CD4-positive, alpha-beta memory T cell (primary cell): ENCODE measurements around the gene MRPL28. TPM values are rescaled to one million over a fixed set of nuclear protein-coding genes. Genes with fewer than 3 reads are reported as not detected.
"Not testable (repeated sequence)": the region's sequence is repeated elsewhere in the genome, so short reads cannot be mapped to it uniquely, and the experiment has no call there.

ENCODE experiments used
- CTCF ChIA-PET: fragments of 350-600 bp; sonication (Branson Sonifier 250); formaldehyde crosslinking; loops from one replicate; lab custom pipeline; 2021; ENCODE audit warnings: inconsistent platforms; ENCODE audit not compliant: partially characterized antibody; lab: Charles Lee
- POLR2A ChIA-PET: fragments of 350-600 bp; sonication (Branson Sonifier 250); formaldehyde crosslinking; loops from one replicate; lab custom pipeline; 2021; ENCODE audit not compliant: partially characterized antibody; lab: Charles Lee
- DNase-seq, 5 donors: peaks; one replicate each; pipeline versions ENCODE4 v3.0.0 to v3.0.0-alpha.2; 2020 to 2022; ENCODE audit warnings: mixed read lengths in 1 of 5
- H3K27ac ChIP-seq: one replicate; pipeline ENCODE4 v1.7.0; 2013; ENCODE audit warnings: low read depth, low read length
- H3K27me3 ChIP-seq: 2 replicates; pipeline ENCODE4 v1.7.0; 2013; ENCODE audit warnings: mild to moderate bottlenecking, low read length, moderate library complexity; ENCODE audit not compliant: insufficient read depth
- H3K36me3 ChIP-seq: 2 replicates; pipeline ENCODE4 v1.7.0; 2013; ENCODE audit warnings: mild to moderate bottlenecking, low read length, moderate library complexity; ENCODE audit not compliant: insufficient read depth
- H3K4me1 ChIP-seq: 2 replicates; pipeline ENCODE4 v1.7.0; 2013; ENCODE audit warnings: mild to moderate bottlenecking, low read length, moderate library complexity; ENCODE audit not compliant: insufficient read depth
- H3K4me3 ChIP-seq, 2 donors: one replicate each; pipeline ENCODE4 v1.7.0; 2013; ENCODE audit warnings: low read length in 2 of 2, mild to moderate bottlenecking in 1 of 2
- H3K9me3 ChIP-seq, 2 donors: one replicate each; pipeline ENCODE4 v1.7.0; 2013; ENCODE audit warnings: low read length in 2 of 2, control low read depth in 1 of 2; ENCODE audit not compliant: control insufficient read depth in 1 of 2
- H3K27ac Mint-ChIP-seq, 7 donors: one replicate each; pipeline ENCODE4 v1.8.0; 2020 to 2021; ENCODE audit warnings: mixed read lengths in 7 of 7, mild to moderate bottlenecking in 6 of 7, inconsistent platforms in 3 of 7, moderate library complexity in 3 of 7
- H3K27me3 Mint-ChIP-seq, 2 donors: one replicate each; pipeline ENCODE4 v1.8.0; 2020 to 2021; ENCODE audit warnings: mixed read lengths in 2 of 2
- H3K36me3 Mint-ChIP-seq, 2 donors: one replicate each; pipeline ENCODE4 v1.8.0; 2020 to 2021; ENCODE audit warnings: mixed read lengths in 2 of 2, inconsistent platforms in 1 of 2, mild to moderate bottlenecking in 1 of 2
- H3K4me1 Mint-ChIP-seq, 4 donors: one replicate each; pipeline ENCODE4 v1.8.0; 2020 to 2021; ENCODE audit warnings: mixed read lengths in 4 of 4, mild to moderate bottlenecking in 1 of 4
- H3K4me3 Mint-ChIP-seq, 8 donors: one replicate each; pipeline ENCODE4 v1.8.0; 2020 to 2021; ENCODE audit warnings: mixed read lengths in 8 of 8, mild to moderate bottlenecking in 7 of 8, moderate library complexity in 6 of 8, inconsistent platforms in 3 of 8
- H3K9me3 Mint-ChIP-seq, 8 donors: one replicate each; pipeline ENCODE4 v1.8.0; 2020 to 2021; ENCODE audit warnings: mixed read lengths in 8 of 8, mild to moderate bottlenecking in 5 of 8, inconsistent platforms in 3 of 8, moderate library complexity in 1 of 8
- intact Hi-C: fragments of 100-400 bp; cut with micrococcal nuclease; formaldehyde crosslinking; loops from one replicate; pipeline ENCODE4 v1.15.1; 2023
- polyA plus RNA-seq, 2 donors: library from polyadenylated mRNA; unstranded; fragments of 300-500 nt; fragmentation: Illumina TruSeq; gene quantifications; one replicate each; pipeline ENCODE4 v1.2.3, GENCODE V29; 2021
- total RNA-seq, 2 experiments: library from RNA; stranded (reverse); gene quantifications; one replicate each; pipeline ENCODE4 v1.2.3, GENCODE V29; 2021

The MRPL28 gene
- total and polyA plus RNA-seq, 4 experiments from 2014 or later = 27.9 to 59.2 (median 43.9) TPM

GRCh38 chr16:378821-379182, 8.5 kb upstream of the MRPL28 start:
- peaks cover 35% of the 10 kb centered on the region for H3K4me1 ChIP-seq
- H3K4me3 ChIP-seq = no peak overlapping the region
- peaks cover 14% of the 10 kb centered on the region for H3K36me3 ChIP-seq
- POLR2A ChIA-PET = no interaction called here
- Mint-ChIP-seq H3K9me3 (peaks cover 0 to 1% (median 0%) of the 10 kb centered on the region in 8 donors), H3K4me1 (peaks cover 10 to 31% (median 20%) of the 10 kb centered on the region in 4 donors), H3K27me3 (no peaks in the 10 kb centered on the region), H3K36me3 (peaks cover 0 to 8% of the 10 kb centered on the region in 2 donors), H3K4me3 (peak overlapping the region in 1 of 8 donors; percentile 35), H3K27ac (peak overlapping the region in 2 of 7 donors; percentile 35 to 55)
- no peak for DNase-seq
- H3K27me3 ChIP-seq = no peaks in the 10 kb centered on the region
- H3K9me3 ChIP-seq = no peaks in the 10 kb centered on the region
- H3K27ac ChIP-seq = no peak overlapping the region
- intact Hi-C loops = loop anchor here (10.0 kb wide), 1 partner anchor 206 kb away; no protein-coding TSS in a partner anchor
- CTCF ChIA-PET = no interaction called here

GRCh38 chr16:378113-378820, 7.9 kb upstream of the MRPL28 start:
- H3K4me3 Mint-ChIP-seq, POLR2A ChIA-PET, H3K27me3 ChIP-seq, H3K9me3 Mint-ChIP-seq, H3K27ac ChIP-seq, DNase-seq, H3K9me3 ChIP-seq, H3K4me3 ChIP-seq, CTCF ChIA-PET, H3K27me3 Mint-ChIP-seq: not testable (repeated sequence)
- H3K36me3 Mint-ChIP-seq = peaks cover 0 to 12% of the 10 kb centered on the region in 2 donors
- Histone ChIP-seq H3K4me1 (peaks cover 30% of the 10 kb centered on the region), H3K36me3 (peaks cover 15% of the 10 kb centered on the region)
- intact Hi-C loops = loop anchor here (10.0 kb wide), 1 partner anchor 207 kb away; no protein-coding TSS in a partner anchor
- peaks cover 7 to 26% (median 16%) of the 10 kb centered on the region in 4 donors for H3K4me1 Mint-ChIP-seq
- H3K27ac Mint-ChIP-seq = peak overlapping the region in 3 of 7 donors; percentile 22 to 55 (median 37)

DNA sequence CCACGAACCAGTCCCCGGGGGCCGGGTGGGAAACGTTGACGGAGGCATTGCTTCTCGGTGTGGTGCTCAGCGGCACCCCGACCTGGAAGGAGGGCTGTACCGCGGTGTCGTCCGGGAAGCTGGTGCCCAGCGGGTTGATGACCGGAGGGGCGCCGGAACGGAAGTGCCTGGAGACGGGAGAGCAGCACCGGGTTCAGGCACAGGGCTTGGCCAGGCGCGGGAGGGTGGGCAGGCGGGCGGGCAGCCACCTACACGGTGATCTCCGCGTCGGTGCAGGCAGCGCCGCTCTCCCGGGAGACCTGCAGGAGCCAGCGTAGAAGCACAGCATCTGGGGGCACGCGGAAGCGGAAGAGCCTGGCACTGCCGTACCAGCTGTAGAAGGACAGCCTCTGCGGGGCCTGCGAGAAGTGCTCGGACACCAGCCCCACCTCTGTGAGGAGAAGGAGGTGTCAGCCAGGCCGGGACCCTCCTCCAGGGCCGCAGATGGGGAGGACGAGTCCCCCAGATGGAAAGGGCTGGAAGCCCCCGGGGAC, 7.1 kb upstream of the MRPL28 start:
- Mint-ChIP-seq H3K27me3 (no peaks in the 10 kb centered on the region), H3K4me1 (peaks cover 2 to 18% (median 10%) of the 10 kb centered on the region in 4 donors), H3K4me3 (no peak overlapping the region), H3K27ac (no peak overlapping the region), H3K36me3 (peaks cover 0 to 11% of the 10 kb centered on the region in 2 donors), H3K9me3 (no peaks in the 10 kb centered on the region)
- H3K36me3 ChIP-seq = peaks cover 21% of the 10 kb centered on the region
- ChIA-PET CTCF (no interaction called here), POLR2A (no interaction called here)
- no peak overlapping the region for H3K4me3 ChIP-seq
- H3K27me3 ChIP-seq = no peaks in the 10 kb centered on the region
- H3K4me1 ChIP-seq = peaks cover 24% of the 10 kb centered on the region
- H3K27ac ChIP-seq = no peak overlapping the region
- intact Hi-C loops = loop anchor here (10.0 kb wide), 1 partner anchor 207 kb away; no protein-coding TSS in a partner anchor
- no peaks in the 10 kb centered on the region for H3K9me3 ChIP-seq
- no peak for DNase-seq

GRCh38 chr16:376817-377418, 6.6 kb upstream of the MRPL28 start:
- Mint-ChIP-seq H3K27ac (peak overlapping the region in 1 of 7 donors; percentile 72), H3K4me1 (peaks cover 1 to 17% (median 10%) of the 10 kb centered on the region in 4 donors), H3K27me3 (no peaks in the 10 kb centered on the region), H3K4me3 (peak overlapping the region in 1 of 8 donors; percentile 66), H3K36me3 (peaks cover 0 to 16% of the 10 kb centered on the region in 2 donors), H3K9me3 (no peaks in the 10 kb centered on the region)
- Histone ChIP-seq H3K27ac (no peak overlapping the region), H3K4me3 (no peak overlapping the region), H3K27me3 (no peaks in the 10 kb centered on the region), H3K4me1 (peaks cover 24% of the 10 kb centered on the region), H3K36me3 (peaks cover 21% of the 10 kb centered on the region), H3K9me3 (no peaks in the 10 kb centered on the region)
- POLR2A ChIA-PET = no interaction called here
- intact Hi-C loops = loop anchor here (10.0 kb wide), 1 partner anchor 208 kb away; no protein-coding TSS in a partner anchor
- DNase-seq = no peak
- CTCF ChIA-PET = no interaction called here

DNA sequence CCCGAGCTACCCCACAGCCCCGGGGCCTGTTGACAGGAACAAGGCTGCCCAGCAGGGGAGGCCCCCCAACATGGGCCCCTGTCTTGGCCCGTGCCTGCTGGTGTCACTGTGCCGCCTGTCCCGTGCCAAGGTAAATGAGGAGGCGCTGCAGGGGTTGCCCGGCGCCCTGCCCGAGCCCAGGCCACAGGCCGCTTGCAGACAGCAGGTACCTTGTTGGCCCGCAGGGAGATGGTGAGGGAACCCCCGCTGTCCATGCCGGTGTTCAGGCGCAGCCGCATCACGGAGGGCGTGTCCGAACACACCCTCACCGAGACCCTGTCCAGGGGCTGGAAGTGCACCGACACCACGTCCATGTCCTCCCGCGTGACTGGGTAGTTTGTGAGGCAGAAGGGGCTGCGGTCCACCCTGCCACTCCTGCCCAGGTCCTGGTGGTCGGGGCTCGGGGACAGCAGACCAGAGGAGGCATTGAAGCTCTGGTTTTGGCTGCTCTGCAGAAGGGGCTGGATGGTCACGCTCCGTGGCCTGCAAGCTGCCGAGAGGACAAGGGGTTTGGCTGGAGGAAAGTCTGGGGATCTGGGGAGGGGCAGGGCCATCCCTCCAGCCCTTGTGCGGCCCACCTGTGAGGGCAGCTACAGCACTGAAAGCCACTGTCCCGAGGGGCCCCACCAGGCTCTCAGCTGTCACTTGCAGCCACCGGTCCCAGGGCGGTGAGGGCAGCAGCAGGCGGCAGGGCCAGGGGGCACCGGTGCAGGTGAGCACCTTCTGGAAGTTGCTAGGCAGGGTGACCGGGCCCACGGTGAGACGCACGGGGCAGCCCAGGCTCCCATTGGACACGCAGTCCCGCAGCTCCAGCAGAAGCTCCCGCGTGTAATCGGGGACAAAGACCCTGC, 5.8 kb upstream of the MRPL28 start:
- H3K4me1 Mint-ChIP-seq = peaks cover 1 to 20% (median 12%) of the 10 kb centered on the region in 4 donors
- POLR2A ChIA-PET = no interaction called here
- no peak overlapping the region for H3K4me3 Mint-ChIP-seq
- CTCF ChIA-PET = interaction anchor here (0.7 kb wide), 1 partner anchor 41 kb away, joined by 3 read pairs; no protein-coding TSS in a partner anchor
- no peak overlapping the region for H3K27ac Mint-ChIP-seq
- no peak for DNase-seq
- H3K27me3 Mint-ChIP-seq = no peaks in the 10 kb centered on the region
- intact Hi-C loops = loop anchor here (10.0 kb wide), 1 partner anchor 209 kb away; no protein-coding TSS in a partner anchor
- Histone ChIP-seq H3K27me3 (no peaks in the 10 kb centered on the region), H3K27ac (no peak overlapping the region), H3K4me3 (no peak overlapping the region), H3K4me1 (peaks cover 31% of the 10 kb centered on the region), H3K36me3 (peaks cover 21% of the 10 kb centered on the region), H3K9me3 (no peaks in the 10 kb centered on the region)
- peaks cover 0 to 17% of the 10 kb centered on the region in 2 donors for H3K36me3 Mint-ChIP-seq
- no peaks in the 10 kb centered on the region for H3K9me3 Mint-ChIP-seq

DNA sequence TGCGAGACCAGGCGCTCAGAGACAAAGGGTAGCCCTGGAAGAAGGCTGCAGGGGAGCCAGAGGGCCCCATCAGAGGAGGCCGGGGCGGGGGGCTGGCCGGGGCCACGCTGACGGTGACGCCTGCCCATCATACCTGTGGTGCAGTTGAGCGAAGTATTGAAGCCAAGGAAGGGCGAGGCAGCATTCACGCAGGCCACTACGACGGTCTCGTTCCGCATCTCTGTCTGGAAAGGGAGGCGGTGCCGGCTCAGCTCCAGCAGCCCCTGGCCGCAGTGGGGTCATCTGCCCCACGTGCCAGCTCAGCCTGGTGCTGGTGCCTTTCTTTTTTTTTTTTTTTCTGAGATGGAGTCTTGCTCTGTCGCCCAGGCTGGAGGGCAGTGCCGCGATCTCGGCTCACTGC, 4.9 kb upstream of the MRPL28 start:
- Histone ChIP-seq H3K27ac (no peak overlapping the region), H3K4me1 (peaks cover 31% of the 10 kb centered on the region), H3K27me3 (no peaks in the 10 kb centered on the region), H3K36me3 (peaks cover 21% of the 10 kb centered on the region), H3K4me3 (no peak overlapping the region), H3K9me3 (no peaks in the 10 kb centered on the region)
- peaks cover 0 to 19% of the 10 kb centered on the region in 2 donors for H3K36me3 Mint-ChIP-seq
- H3K9me3 Mint-ChIP-seq = no peaks in the 10 kb centered on the region
- peaks cover 5 to 25% (median 17%) of the 10 kb centered on the region in 4 donors for H3K4me1 Mint-ChIP-seq
- no peak overlapping the region for H3K4me3 Mint-ChIP-seq
- ChIA-PET POLR2A (no interaction called here), CTCF (interaction anchor here (0.7 kb wide), 1 partner anchor 42 kb away, joined by 3 read pairs; no protein-coding TSS in a partner anchor)
- no peak for DNase-seq
- H3K27ac Mint-ChIP-seq = no peak overlapping the region
- intact Hi-C loops = loop anchor here (10.0 kb wide), 1 partner anchor 210 kb away; no protein-coding TSS in a partner anchor
- H3K27me3 Mint-ChIP-seq = no peaks in the 10 kb centered on the region
